ENCODE results near the gene RSU1. TPM values are rescaled to one million over a fixed set of nuclear protein-coding genes. Genes with fewer than 3 reads are reported as not detected.

RSU1 gene
- total RNA-seq, 1 donor from 2014 or later = 81.6 TPM

DNA sequence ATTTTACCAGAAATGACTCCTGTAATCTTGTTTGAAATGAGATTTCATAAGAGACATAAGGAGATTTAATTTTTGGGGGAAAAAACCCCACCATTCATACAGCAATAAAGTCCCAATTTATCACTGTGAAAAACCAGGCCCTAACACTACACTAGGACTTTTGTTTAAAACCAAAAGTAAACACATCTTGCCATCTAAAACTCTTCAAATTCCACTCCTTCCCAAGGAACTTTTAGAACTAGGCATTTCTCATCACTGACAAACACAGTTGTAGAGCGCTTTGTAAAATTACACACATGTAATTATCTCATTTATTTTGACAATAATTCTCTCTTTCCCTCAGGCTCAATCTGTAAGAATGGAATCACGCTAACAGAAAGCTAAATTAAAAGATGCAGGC, 167.5 kb downstream of the RSU1 start:
- no peak for DNase-seq
- no peak for TF ChIP-seq CTCF (IDR thresholded peaks at IDR 0.05)
- no peaks in the 10 kb centered on the region for H3K9me3 ChIP-seq
- H3K4me3 ChIP-seq = no peak overlapping the region
- H3K36me3 ChIP-seq = no peaks in the 10 kb centered on the region
- no peaks in the 10 kb centered on the region for H3K27me3 ChIP-seq (ENCODE audit: low read depth)
- H3K27ac ChIP-seq = no peak overlapping the region
- H3K4me1 ChIP-seq = peaks cover 9% of the 10 kb centered on the region
- intact Hi-C loops (cut with DNase I) = no loop called here
- no peak for ATAC-seq

DNA sequence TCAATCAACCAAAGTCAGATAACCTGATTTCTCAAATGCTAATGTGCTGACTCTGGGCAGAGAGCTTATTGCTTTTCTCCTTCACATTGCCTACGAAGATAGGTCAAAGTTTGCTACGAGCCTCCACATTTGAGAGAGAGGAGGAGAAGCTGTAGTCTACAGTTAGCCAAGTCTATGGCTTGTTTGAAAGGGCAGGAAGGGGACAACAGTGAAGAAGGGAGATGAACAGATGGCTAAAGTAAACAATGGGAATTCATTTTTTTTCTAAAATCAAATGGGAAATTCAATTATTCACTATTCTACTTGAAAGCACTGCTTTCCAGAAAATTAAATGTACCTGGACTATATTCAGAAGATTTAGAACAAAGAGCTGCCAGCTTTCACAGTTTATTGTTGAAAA, 168.9 kb downstream of the RSU1 start:
- no peaks in the 10 kb centered on the region for H3K9me3 ChIP-seq
- intact Hi-C loops (cut with DNase I) = no loop called here
- ATAC-seq (no peak), DNase-seq (no peak)
- no peak overlapping the region for H3K4me3 ChIP-seq
- peaks cover 9% of the 10 kb centered on the region for H3K4me1 ChIP-seq
- H3K27me3 ChIP-seq (ENCODE audit: low read depth) = no peaks in the 10 kb centered on the region
- TF ChIP-seq CTCF (IDR thresholded peaks at IDR 0.05) = no peak
- H3K36me3 ChIP-seq = no peaks in the 10 kb centered on the region
- H3K27ac ChIP-seq = no peak overlapping the region

- DNase-seq (no peak), ATAC-seq (no peak)
- intact Hi-C loops (cut with DNase I) = no loop called here
- no peak for TF ChIP-seq CTCF (IDR thresholded peaks at IDR 0.05)
- no peaks in the 10 kb centered on the region for H3K27me3 ChIP-seq (ENCODE audit: low read depth)
- H3K4me1 ChIP-seq = peaks cover 9% of the 10 kb centered on the region
- H3K36me3 ChIP-seq = no peaks in the 10 kb centered on the region
- no peak overlapping the region for H3K27ac ChIP-seq
- no peaks in the 10 kb centered on the region for H3K9me3 ChIP-seq
- H3K4me3 ChIP-seq = no peak overlapping the region
Observed at GRCh38 chr10:16646181-16647059, 170.8 kb downstream of the RSU1 start.

GRCh38 chr10:16644146-16644545, 173.1 kb downstream of the RSU1 start:
- Histone ChIP-seq H3K36me3 (no peaks in the 10 kb centered on the region), H3K4me1 (peaks cover 3% of the 10 kb centered on the region), H3K4me3 (no peak overlapping the region), H3K9me3 (no peaks in the 10 kb centered on the region), H3K27me3 (ENCODE audit: low read depth) (no peaks in the 10 kb centered on the region), H3K27ac (no peak overlapping the region)
- intact Hi-C loops (cut with DNase I) = no loop called here
- no peak for TF ChIP-seq CTCF (IDR thresholded peaks at IDR 0.05)
- no peak for DNase-seq
- no peak for ATAC-seq

- DNase-seq = no peak
- no peak for TF ChIP-seq CTCF (IDR thresholded peaks at IDR 0.05)
- Histone ChIP-seq H3K9me3 (no peaks in the 10 kb centered on the region), H3K36me3 (no peaks in the 10 kb centered on the region), H3K27me3 (ENCODE audit: low read depth) (no peaks in the 10 kb centered on the region), H3K4me3 (no peak overlapping the region), H3K27ac (no peak overlapping the region), H3K4me1 (no peaks in the 10 kb centered on the region)
- intact Hi-C loops (cut with DNase I) = no loop called here
- no peak for ATAC-seq
Observed at GRCh38 chr10:16643502-16643901, 173.7 kb downstream of the RSU1 start.
